Measurements from ENCODE around the gene RPL13. TPM values are rescaled to one million over a fixed set of nuclear protein-coding genes. Genes with fewer than 3 reads are reported as not detected.
A peak's percentile ranks its signal among the peaks of the same experiment; 100 is the strongest.

RPL13 gene
- total and polyA plus RNA-seq, 2 of the 13 experiments (the other 11 are each of a cell fraction or from before 2014, with no cell fraction given) = 2,988 to 4,411 TPM

DNA sequence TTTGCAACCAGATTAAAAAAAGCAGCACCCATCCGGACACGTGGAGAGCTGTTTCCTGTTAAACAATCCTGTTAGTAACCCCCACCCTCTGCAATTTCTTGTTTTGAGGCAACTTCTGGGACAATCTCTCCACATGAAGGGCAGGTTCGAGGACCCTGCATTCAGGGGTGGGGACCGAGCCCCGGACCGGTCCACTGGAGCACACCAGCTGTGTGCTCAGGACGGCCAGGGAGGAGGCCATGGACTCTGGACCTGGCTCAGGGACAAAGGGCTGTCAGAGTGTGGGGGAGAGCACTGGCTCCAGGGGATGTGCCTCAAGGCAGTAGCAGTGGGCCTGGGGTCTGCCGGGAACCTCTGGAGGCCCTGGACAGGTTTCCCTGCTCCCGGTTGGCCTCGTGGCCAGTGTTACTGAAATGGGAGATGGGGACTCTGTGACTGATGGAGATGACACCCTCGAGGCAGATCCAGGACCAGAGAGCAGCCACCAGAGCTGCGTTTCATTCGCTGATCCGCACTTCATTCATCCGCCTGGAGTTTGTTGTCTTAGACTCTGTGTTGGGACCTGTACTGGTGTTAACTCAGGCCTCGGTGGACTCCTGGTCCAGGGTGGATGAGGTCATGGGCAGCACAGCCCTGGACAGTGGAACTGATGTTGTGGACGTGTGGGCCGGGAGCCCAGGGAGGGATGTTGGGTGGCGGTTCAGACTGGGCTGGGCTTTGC is 12.2 kb downstream of the RPL13 start:
- in situ Hi-C loops (cut with HindIII; ENCODE audit: extremely low pct_ligation_motif_present, low pct_unique_long_range_greater_than_20kb) = no loop called here
- peak; percentile 95 for FAIRE-seq
- 0 out of 2 replicates have a peak, but pooled peaks have one; percentile 6 for TF ChIP-seq DNMT1 (CRISPR knock-in tag; IDR thresholded peaks at IDR 0.05)
- no peak for TF ChIP-seq SMYD3 (CRISPR knock-in tag; IDR thresholded peaks at IDR 0.05)
- TF ChIP-seq ZFP90 (CRISPR knock-in tag; IDR thresholded peaks at IDR 0.05; ENCODE audit: borderline replicate concordance) = no peak
- peak; percentile 65; the same call in 1 of the 2 replicates for TF ChIP-seq ZNF441 (CRISPR knock-in tag; IDR thresholded peaks at IDR 0.05; ENCODE audit: borderline replicate concordance)
- TF ChIP-seq, protein P1, sequence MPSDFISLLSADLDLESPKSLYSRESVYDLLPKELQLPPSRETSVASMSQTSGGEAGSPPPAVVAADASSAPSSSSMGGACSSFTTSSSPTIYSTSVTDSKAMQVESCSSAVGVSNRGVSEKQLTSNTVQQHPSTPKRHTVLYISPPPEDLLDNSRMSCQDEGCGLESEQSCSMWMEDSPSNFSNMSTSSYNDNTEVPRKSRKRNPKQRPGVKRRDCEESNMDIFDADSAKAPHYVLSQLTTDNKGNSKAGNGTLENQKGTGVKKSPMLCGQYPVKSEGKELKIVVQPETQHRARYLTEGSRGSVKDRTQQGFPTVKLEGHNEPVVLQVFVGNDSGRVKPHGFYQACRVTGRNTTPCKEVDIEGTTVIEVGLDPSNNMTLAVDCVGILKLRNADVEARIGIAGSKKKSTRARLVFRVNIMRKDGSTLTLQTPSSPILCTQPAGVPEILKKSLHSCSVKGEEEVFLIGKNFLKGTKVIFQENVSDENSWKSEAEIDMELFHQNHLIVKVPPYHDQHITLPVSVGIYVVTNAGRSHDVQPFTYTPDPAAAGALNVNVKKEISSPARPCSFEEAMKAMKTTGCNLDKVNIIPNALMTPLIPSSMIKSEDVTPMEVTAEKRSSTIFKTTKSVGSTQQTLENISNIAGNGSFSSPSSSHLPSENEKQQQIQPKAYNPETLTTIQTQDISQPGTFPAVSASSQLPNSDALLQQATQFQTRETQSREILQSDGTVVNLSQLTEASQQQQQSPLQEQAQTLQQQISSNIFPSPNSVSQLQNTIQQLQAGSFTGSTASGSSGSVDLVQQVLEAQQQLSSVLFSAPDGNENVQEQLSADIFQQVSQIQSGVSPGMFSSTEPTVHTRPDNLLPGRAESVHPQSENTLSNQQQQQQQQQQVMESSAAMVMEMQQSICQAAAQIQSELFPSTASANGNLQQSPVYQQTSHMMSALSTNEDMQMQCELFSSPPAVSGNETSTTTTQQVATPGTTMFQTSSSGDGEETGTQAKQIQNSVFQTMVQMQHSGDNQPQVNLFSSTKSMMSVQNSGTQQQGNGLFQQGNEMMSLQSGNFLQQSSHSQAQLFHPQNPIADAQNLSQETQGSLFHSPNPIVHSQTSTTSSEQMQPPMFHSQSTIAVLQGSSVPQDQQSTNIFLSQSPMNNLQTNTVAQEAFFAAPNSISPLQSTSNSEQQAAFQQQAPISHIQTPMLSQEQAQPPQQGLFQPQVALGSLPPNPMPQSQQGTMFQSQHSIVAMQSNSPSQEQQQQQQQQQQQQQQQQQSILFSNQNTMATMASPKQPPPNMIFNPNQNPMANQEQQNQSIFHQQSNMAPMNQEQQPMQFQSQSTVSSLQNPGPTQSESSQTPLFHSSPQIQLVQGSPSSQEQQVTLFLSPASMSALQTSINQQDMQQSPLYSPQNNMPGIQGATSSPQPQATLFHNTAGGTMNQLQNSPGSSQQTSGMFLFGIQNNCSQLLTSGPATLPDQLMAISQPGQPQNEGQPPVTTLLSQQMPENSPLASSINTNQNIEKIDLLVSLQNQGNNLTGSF (CRISPR knock-in tag; IDR thresholded peaks at IDR 0.05) = 0 out of 2 replicates have a peak, but pooled peaks have one; percentile 24
- peak; percentile 48; the same call in 1 of the 2 replicates for TF ChIP-seq THAP11 (CRISPR knock-in tag; IDR thresholded peaks at IDR 0.05)
- TF ChIP-seq SNAPC2 (CRISPR knock-in tag; IDR thresholded peaks at IDR 0.05) = no peak
- peak; percentile 80; the same call in 1 of the 2 replicates for TF ChIP-seq ZMAT3 (CRISPR knock-in tag; conservative IDR thresholded peaks at IDR 0.05)
- TF ChIP-seq ZNF709 (CRISPR knock-in tag; IDR thresholded peaks at IDR 0.05) = peak; percentile 68; the same call in 1 of the 2 replicates
- TF ChIP-seq ZNF383 (CRISPR knock-in tag; IDR thresholded peaks at IDR 0.05; ENCODE audit: borderline replicate concordance) = 0 out of 2 replicates have a peak, but pooled peaks have one; percentile 12
- peak; percentile 86 for TF ChIP-seq ZFX (CRISPR knock-in tag; IDR thresholded peaks at IDR 0.05; ENCODE audit: low read depth)
- TF ChIP-seq KLF13 (CRISPR knock-in tag; IDR thresholded peaks at IDR 0.05) = 0 out of 2 replicates have a peak, but pooled peaks have one; percentile 14
- TF ChIP-seq RFX1 (IDR thresholded peaks at IDR 0.05) = no peak
- no peak for TF ChIP-seq KLF15 (CRISPR knock-in tag; IDR thresholded peaks at IDR 0.05; ENCODE audit: borderline replicate concordance)
- TF ChIP-seq ZNF83 (CRISPR knock-in tag; IDR thresholded peaks at IDR 0.05; ENCODE audit: borderline replicate concordance) = no peak
- peak; percentile 84 for TF ChIP-seq KDM6A (CRISPR knock-in tag; IDR thresholded peaks at IDR 0.05; ENCODE audit: low read depth)
- peak; percentile 98 for TF ChIP-seq MTA1 (CRISPR knock-in tag; IDR thresholded peaks at IDR 0.05; ENCODE audit: borderline replicate concordance)
- no peak; the same call in 1 of the 2 replicates for TF ChIP-seq MZF1 (CRISPR knock-in tag; IDR thresholded peaks at IDR 0.05; ENCODE audit: borderline replicate concordance)

More for the DNA sequence above, 12.2 kb downstream of the RPL13 start:
- Histone ChIP-seq H3K9me3 (ENCODE audit: low read length) (no peaks in the 10 kb centered on the region), H3K79me2 (ENCODE audit: insufficient read depth, low read length) (no peaks in the 10 kb centered on the region), H3K4me3 (replicated peaks in 1 of 3; ENCODE audit: insufficient read depth in 1 of 3, low read depth in 2 of 3, low read length in 3 of 3) (peak overlapping the region in 2 of 3 experiments; percentile 11 to 56; a peak in 3 of 6 replicates), H3K9ac (ENCODE audit: insufficient read depth, low read depth, low read length) (peak overlapping the region; percentile 42), H3K4me2 (ENCODE audit: low read depth, low read length) (peak overlapping the region; percentile 71), H3K4me1 (ENCODE audit: insufficient read depth, low read length) (peaks cover 39% of the 10 kb centered on the region), H3K27ac (ENCODE audit: extremely low read length, insufficient read depth, low read length) (peak overlapping the region; percentile 66), H4K20me1 (ENCODE audit: insufficient read depth, low read length) (no peaks in the 10 kb centered on the region), H2AFZ (ENCODE audit: low read length) (no peak overlapping the region), H3K36me3 (replicated peaks in 1 of 2; ENCODE audit: control insufficient read depth in 1 of 2, insufficient read depth in 2 of 2, low read length in 2 of 2) (no peaks in the 10 kb centered on the region), H3K27me3 (ENCODE audit: control insufficient read depth in 1 of 2, insufficient read depth in 2 of 2, low read length in 2 of 2) (peaks cover 4 to 26% of the 10 kb centered on the region in 2 experiments; a peak in 3 of 5 replicates)
- ChIA-PET POLR2A (interaction anchor here (0.8 to 1.7 kb wide), 7 partner anchors 9 to 350 kb away, joined by 3 to 16 read pairs (median 4); partner anchors contain the start of gene SPG7), CTCF (ENCODE audit: low intra/inter-chr PET ratio, low total read pairs) (no interaction called here)
- WGBS (ENCODE audit: low lambda C conversion rate) = 1% methylated on average over 18 of the region's 19 CpGs
- no TSS peak for BruUV-seq (replicated peaks)
- ATAC-seq = peak; percentile 36
- peak; percentile 73 for DNase-seq (ENCODE audit: low spot score)
- intact Hi-C loops (cut with micrococcal nuclease; ENCODE audit: unreplicated experiment) = no loop called here
